Head of caudate nucleus (tissue), 42 donors: ENCODE results near the gene XYLT1.

Source experiments
- DNase-seq, 42 donors: peaks; one replicate each; pipeline versions ENCODE4 v3.0.0 to v3.0.0-alpha.2; 2020 to 2021; ENCODE audit warnings: mixed read lengths in 7 of 42
- intact Hi-C: fragments of 100-400 bp; cut with DNase I; formaldehyde crosslinking; loops from one replicate; pipeline ENCODE4 v1.15.0; 2022

The XYLT1 gene

DNA sequence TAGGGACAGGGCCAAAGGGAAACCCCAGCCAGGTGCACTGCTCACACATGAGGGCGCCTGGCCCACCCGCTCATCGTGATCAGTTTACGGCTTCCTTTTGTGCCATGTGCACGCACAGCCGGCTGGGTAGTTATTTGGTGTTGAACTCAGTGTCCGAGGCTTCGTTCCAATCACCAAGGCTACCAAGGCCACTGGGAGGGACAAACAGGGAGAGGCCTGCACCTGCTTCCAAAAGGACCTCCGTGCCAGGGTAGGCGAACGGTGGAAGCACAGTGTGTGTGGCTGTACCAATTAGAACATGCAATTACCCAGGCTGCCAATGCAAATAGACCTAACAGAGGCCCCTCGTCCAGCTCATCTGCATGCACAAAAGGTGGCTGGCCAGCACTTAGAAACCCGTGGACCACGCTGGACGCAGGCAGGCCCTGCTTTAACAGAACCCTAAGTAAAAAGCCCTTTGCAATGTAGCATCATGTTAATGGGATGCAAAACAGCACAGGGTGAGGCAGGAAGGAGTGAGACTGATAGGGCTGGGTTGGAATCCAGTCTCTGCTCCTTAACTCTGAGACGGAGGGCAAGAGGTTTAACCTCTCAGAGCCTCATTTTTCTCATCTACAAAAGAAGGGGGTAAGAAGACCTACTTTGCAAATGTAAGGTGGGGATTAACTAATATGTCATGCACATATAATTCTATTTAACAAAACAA lies 204.0 kb downstream of the XYLT1 start:
- intact Hi-C loops, result no loop called here
- peak in 39 of 42 donors; percentile 17 to 77 (median 53) for DNase-seq

GRCh38 chr16:17265154-17265553 lies 205.6 kb downstream of the XYLT1 start:
- no peak for DNase-seq
- intact Hi-C loops, result no loop called here

- intact Hi-C loops, result no loop called here
- no peak for DNase-seq
Observed at GRCh38 chr16:17261197-17261858, 209.4 kb downstream of the XYLT1 start.

- intact Hi-C loops, result no loop called here
- no peak for DNase-seq
Observed at GRCh38 chr16:17260276-17260849, 210.4 kb downstream of the XYLT1 start.

GRCh38 chr16:17259751-17260270 lies 210.9 kb downstream of the XYLT1 start:
- intact Hi-C loops, result no loop called here

DNA sequence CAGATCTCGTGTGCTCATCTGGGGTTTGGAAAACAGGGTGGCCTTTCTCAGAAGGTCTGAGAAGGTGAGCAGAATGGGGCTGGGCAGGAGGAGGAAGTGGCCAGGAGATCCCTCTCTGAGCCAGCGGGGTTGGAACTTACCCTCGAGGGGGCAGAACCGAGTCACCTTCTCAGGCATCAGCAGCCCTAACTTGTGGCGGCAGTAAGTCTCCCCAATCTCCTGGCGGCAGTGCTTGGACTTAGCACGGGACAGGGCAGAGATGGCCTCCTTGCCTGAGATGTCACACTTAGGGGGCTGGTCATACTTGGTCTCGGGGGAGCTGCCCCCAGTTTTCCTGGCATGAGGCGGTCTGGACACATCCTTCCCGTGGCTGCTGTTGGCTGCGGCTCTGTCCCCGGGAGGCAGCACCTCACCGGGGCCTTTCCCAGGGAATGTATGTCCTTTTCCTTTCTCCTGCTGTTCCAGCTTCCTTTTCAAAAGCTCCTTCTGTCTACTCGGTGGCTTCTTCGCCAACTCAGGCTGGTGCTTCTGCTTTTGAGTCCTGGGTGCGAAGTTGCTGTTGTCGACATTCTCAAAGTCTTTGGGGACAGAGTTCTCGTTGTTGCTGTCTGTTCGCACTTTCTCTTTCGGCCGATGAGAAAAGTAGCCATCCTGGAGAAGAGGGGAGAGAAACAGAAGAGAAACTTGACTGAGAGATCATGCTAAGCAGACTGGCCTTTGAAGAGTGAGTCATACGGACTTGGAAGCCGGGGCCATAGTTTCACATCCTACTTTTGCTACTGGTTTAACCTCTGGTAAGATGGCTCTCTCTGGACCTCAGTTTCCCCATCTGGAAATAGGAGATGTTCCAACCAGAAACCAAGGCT lies 211.7 kb downstream of the XYLT1 start:
- peak in 7 of 42 donors; percentile 7 to 40 (median 14) for DNase-seq
- intact Hi-C loops, result no loop called here

More at GRCh38 chr16:17259751-17260270, 210.9 kb downstream of the XYLT1 start:
- DNase-seq, result no peak

DNA sequence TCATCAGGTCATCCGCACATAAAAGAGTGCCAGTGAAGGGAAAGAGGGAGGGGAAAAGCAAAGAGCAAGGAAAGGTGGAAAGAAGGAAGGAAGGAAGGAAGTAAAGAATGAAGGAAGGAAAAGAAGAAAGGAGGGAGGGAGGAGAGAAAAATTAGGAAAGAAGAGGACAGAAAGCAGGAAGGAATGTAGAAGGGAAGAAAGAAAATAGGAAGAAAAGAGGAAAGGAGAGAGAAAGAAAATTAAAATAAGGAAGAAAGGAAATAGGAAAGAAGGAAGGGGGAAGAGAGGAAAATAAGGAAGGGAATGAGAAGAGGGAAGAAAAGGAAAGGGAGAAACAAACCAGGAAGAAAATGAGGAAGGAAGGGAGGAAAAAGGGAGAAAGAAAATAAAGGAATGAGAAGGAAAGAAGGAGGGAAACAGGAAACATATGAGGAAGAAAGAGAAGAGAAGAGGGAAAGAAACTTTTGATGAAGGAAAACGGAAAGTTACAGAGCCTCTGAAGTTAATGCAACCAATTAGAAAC lies 212.6 kb downstream of the XYLT1 start:
- no peak for DNase-seq
- intact Hi-C loops, result no loop called here

- intact Hi-C loops, result no loop called here
- DNase-seq, result no peak
Observed at GRCh38 chr16:17257426-17258023, 213.2 kb downstream of the XYLT1 start.

DNA sequence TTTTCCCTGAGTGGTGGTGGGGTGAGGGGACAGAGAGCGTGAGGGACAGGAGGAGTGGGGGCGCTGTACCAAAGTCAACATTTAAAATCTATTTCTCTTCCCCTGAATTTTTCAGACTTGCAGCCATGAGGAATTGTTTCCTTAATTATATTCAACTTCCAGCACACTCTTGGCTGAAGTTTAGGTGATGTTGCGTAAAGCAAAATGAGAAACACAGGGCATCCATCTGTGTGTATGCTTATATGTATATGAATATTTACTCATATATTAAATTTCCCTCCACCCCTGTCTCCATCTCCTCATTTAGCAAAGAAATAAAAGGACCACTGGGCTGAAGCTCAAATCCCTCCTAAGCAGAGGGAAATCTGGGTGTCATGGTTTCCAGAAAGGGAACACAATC lies 218.1 kb downstream of the XYLT1 start:
- no peak for DNase-seq
- intact Hi-C loops, result no loop called here

- intact Hi-C loops, result no loop called here
Observed at GRCh38 chr16:17252064-17252463, 218.7 kb downstream of the XYLT1 start.

GRCh38 chr16:17251496-17251895 lies 219.3 kb downstream of the XYLT1 start:
- no peak for DNase-seq
- intact Hi-C loops, result no loop called here

More at GRCh38 chr16:17252064-17252463, 218.7 kb downstream of the XYLT1 start:
- DNase-seq, result no peak

DNA sequence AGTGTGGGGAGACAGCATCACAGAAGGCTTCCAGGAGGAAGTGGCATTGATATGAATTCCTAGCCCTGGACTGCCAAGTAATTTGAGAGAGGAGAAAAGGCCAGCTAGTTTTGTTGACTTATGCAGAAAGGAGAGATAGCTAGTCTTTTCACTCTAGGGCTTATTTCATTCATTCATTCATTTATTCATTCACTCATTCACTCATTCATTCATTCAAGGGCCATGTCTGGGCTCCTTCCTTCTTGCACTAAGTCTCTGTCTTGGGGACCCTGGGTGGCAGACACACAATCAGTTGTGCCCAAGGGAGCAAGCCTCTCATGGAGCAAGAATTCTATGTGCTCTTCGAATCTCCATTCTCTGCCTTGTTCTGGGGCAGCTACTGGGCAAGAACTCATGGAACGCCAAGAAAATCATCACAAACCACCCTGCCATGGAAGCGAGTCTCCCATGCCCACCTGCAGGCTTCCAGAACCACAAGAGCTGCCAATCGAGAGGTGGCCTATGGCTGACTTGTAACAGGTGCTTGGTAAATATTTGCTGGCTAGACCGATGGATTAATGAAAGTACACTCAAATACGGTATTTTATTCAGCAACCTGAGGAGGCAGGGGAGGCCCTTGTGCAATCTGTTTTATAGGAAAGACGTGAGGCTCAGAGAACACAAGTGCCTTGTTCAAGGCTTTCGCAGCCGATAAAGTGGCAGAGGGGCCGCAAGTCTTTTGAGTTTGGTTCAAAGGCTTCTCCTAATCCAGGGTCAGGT lies 223.6 kb downstream of the XYLT1 start:
- no peak for DNase-seq

DNA sequence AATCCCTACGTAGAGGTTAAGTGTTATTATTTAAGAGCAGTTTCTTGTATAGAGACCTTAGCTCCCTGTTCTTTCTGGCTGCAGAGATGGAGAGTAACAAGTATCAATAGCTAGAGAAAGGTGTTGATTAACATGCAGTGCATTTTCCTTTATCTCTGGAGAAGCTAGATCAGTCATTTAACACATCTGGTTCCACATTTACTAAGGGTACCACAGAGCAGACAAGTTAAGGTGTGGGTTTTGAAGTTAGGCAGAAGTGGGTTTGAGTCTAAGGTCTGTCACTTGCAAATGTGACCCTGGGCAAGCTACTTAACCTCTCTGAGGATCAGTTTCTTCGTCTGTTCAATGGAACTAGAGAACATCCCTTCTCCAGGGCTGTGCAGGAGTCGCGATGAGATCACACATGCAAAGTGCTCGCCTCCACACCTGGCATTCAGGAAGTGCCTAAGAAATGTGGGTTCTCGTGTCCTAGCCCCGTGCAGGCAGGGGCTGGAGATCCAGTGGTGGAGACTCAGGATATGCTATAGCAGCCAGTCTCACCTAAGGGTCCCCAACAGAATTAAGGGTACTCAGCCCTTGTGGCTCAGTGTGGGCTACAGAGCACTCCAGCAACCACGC lies 224.4 kb downstream of the XYLT1 start:
- peak in 27 of 42 donors; percentile 11 to 74 (median 40) for DNase-seq
- intact Hi-C loops, result no loop called here

More for the DNA sequence above, 223.6 kb downstream of the XYLT1 start:
- intact Hi-C loops, result no loop called here

- intact Hi-C loops, result no loop called here
- DNase-seq, result peak in 39 of 42 donors; percentile 21 to 79 (median 56)
Observed at GRCh38 chr16:17245776-17246175, 225.0 kb downstream of the XYLT1 start.

DNA sequence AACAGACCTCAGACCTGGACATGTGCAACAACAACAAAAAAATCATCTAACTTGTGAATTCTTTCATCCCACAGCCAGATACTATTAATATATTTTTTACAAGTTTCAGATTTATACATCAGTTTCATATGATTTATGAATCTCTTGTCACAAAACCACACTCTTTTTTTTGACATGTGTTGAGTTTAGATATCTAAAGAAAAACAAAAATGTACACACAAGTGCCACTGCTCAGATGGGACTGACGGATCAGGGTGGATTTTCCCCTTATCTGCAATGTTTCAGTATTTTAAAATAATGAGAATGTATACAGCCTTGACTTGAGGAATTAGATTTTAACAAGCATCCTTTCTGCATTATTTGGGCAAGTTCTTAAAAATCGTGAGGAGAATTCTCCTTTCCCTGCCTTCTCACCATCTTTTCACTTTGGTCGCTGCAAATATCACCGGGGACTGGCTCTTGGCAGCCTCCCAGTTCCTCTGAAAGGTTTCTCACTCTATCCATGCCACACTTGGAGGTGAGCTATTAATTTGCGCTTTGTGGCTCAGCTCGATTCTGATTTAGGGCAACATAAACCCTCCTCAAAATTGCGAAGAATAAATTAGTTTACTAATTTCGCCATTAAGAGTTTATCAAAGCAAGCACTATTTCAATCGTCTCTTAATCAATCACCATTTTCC lies 225.7 kb downstream of the XYLT1 start:
- DNase-seq, result peak in 4 of 42 donors; percentile 17 to 33 (median 27)
- intact Hi-C loops, result no loop called here

GRCh38 chr16:17241264-17241835 lies 229.4 kb downstream of the XYLT1 start:
- DNase-seq, result peak in 1 of 42 donors; percentile 9
- intact Hi-C loops, result no loop called here
